SIG-M5 treated with dmso at 0.1 percent for 504 hours (cell line): ENCODE measurements around the gene CD1E.
"Not testable (repeated sequence)": the region's sequence is repeated elsewhere in the genome, so short reads cannot be mapped to it uniquely, and the experiment has no call there.

Experiments
- DNase-seq: peaks from one replicate; lab custom pipeline; 2025; ENCODE audit not compliant: unreplicated experiment; lab: John Stamatoyannopoulos, UW

The CD1E gene

DNA sequence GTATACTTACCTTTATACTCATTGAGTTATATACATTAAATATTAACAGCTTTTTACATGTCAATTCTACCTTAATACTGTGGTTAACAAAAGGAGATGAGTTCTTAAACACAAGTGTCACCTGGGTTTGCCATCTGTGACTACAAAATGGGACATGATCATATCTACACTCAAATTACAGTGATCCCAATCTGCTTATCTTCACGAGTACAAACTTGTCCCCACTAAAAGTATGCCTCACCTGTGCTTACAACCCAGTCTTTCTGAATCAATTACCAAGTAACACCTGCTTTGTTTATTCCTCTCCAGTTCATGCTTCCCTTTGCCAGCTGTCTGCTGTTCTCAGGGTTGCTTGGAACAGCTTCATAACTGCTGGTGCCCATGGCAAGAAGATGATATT is 8.8 kb downstream of the CD1E start:
- no peak for DNase-seq

DNA sequence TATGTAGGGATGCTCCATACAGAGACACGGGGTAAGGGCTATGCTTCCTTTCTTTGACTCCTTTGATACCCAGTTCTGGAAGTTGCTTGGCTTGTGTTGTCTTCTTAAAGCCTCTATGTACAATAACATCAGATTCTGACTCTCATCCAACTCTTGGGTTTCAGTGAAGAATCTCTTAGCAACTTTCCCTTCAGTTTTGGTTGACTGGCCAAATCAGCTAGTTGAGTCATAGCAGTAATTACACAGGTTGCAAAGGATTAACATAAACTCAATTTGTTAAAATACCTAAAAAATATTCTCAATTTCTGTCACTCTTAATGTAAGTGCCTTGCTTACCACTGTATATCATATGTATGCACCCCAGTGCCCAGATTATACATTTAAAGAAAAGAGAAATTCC is 9.2 kb downstream of the CD1E start:
- DNase-seq = no peak

DNA sequence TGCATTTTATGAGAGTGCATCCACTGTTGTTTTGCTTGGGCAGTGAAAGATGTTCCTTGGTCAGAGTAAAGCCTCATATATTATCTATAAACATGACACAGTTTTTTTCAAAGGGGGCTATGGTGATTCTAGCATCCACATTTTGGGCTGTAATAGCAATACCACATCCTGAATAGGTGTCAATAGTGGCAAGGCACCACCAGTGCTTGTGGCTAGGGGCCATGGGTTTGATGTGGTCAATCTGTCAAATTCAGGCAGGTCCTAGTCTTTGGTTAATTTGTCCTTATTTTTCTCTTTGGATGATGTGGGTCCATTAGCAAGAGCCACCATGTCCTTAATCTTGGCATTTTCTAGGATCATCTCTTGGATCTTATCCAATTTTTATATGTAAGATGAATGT is 13.1 kb downstream of the CD1E start:
- DNase-seq = no peak

DNA sequence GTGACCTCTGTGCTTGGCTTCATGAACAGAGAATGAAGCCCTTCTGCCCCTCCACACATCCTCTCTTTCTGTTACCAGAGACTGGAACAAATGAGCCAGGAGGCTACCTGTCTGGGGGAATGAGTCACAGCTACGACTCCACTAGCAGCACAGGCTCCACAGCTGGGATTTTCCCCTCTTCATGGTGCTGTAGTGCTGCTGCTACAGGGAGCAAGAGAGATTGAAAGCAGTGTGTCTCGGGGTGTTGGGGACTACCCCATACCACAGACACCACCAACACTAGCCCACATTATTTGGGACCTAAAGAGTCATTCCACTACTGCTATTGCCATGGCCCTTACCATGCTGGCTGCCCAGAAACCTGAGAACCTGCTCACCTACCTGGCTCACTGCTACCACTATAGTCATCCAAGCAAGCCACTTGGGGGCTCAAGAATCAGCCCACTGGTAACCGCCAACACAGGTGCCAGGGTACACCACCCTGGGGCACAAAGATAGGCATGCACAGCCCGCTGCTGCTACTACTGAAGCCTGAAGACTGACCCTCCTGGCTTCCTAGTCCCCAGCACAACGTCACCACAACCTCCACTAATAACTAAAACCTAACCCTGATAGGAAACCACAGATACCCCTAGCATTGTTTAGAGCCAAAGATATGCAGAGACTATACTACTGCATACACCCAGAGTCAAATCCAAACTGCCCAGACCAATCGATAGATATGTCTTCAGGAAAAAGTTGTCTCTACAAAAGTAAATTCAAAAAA is 17.7 kb downstream of the CD1E start:
- DNase-seq = no peak

DNA sequence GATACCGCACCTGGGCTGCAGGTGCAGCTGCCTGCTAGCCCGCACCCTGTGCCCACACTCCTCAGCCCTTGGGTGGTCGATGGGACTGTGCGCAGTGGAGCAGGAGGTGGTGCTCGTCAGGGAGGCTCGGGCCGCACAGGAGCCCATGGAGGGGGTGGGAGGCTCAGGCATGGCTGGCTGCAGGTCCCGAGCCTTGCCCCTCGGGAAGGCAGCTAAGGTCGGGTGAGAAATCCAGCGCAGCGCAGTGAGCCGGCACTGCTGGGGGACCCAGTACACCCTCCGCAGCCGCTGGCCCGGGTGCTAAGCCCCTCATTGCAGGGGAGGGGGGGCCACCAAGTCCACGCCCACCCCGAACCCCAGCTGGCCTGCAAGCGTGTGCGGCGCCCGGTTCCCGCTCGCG is 20.4 kb downstream of the CD1E start:
- DNase-seq = not testable (repeated sequence)

DNA sequence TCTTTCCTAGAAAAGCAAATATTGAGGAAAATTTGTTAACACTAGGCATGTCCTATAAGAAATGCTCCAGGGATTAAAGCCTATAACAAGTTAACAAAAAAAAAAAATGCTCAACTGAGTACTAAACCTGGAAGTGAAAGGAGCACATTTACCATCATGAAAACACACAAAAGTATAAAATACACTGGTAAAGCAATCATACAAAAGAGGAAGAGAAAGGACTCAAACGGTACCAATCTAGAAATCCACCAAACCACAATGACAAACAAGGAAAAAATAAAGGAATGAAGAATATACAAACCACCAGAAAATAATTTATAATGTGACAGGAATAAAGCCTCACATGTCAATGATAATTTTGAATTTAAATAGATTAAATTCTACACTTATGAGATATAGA is 21.2 kb downstream of the CD1E start:
- DNase-seq = peak; percentile 51

DNA sequence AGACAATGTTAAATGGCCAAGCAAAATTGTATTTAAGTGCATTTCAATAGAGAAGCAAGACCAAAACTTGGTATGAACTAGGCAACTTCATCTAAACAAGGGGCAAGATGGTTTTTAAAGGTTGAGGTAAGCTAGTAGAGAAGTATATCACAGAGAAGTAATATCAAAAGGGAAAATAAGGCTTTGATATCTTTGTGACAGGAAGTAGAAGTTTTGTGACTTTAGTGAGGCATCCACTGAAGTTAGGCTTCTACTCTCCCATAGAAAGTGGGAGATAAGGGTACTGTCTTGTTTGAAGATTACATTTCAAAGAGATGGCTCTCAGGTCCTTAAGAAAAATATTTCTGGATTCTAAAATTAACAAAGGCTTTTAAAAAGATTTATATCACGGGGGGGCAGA is 36.6 kb downstream of the CD1E start:
- DNase-seq = no peak

DNA sequence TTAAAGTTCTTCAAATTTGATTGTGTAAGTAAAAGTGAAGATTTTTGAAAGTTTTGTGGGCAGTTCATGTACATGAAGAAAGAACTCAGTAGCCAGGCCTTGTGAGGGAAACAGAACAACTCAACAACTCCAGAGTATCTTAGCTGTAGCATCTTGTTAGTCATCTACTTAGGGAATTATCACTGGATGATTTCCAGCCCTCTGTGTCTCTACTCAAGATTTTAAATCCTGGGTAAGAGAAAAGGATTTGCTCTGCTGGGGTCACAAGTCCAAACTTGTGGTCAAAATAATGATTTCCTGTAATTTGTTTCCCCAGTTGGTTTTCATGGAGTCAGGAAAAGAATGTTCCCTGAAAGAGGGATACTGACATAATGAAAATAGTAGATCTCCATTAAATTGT is 37.4 kb downstream of the CD1E start:
- no peak for DNase-seq

DNA sequence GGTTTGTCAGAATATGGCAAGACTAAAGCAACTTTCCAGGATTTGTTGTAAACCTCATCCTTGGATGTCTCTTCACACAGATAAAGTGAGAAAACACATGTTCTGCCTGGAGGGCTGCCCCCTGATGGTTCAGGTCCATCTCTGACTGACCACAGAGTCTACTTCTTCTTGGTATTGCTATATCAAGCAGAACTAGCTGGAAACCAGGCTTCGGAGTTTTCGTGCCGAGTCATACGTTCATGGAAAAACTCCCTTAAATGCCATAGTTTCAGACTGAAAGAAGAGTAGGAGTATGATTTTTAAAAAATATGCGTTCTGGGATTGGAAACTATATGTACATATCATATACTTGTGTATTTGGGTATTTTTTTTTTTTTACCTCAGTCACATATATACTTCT is 39.8 kb downstream of the CD1E start:
- DNase-seq = no peak

DNA sequence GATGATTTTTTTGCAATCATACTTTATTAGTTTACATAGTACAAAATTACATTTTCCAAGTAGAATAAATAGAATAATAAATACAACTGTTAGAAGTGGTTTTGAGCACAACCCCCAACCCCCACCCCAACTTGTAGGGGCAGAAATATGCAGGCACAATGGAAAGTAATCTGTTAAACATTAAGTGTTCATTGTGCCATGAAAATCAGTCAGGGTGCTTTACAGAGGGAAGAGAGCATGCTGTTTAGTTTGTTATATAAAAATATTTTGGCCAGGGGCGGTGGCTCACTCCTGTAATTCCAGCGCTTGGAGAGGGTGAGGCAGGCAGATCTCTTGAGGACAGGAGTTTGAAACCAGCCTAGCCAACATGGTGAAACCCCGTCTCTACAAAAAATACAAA is 43.0 kb downstream of the CD1E start:
- DNase-seq = no peak

DNA sequence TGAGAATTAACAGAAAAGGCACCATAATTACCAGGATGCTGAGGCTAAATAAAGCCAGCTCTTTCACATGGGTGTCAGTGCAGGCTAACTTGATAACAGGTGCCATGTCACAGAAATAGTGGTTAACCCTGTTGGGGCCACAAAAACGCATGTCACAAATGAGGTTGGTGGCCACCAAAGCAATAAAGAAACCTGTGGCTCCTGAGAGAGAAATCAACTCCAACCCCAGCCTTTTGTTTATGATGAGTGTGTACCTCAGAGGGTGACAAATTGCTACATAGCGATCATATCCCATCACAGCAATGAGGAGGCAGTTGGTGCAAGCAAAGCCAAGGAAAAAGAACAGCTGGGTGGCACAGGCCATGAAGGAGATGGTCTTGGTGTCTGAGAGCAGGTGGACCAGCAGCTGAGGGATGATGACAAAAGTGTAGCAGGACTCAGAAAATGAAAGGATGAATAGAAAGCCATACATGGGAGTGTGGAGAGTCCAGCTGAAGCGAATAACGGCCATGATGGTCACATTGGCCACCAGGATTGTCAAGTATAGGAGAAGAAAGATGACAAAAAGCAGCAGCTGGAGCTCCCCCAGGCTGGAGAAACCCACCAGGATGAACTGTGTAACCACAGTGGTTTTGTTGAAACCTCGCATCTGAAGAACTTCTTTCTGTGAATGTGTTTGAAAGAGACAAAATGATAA is 45.3 kb downstream of the CD1E start, which contains the start of gene OR10T2:
Gene OR10T2 (minus strand): TSS at position 649 of the 697 bp plus-strand sequence. CDS start 0 bp downstream, at position 649.
- DNase-seq = no peak

DNA sequence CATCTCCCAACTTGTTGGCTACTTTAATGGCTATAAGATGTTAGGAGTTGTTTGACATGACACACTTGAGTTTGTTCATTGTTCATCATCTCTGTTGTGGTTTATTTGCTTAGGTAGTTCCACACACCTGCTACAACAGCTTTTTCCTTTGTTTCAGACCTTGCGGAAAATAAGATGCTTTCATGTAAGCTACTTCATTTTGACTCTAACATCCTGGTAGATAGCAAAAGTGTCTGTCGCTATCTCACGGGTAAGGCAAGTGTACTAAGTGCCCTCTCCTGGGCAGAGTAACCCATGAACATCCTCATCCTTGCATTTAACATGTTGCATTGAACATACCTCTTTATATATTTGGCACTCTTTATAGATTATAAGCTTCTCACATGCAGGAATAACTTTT is 47.2 kb downstream of the CD1E start:
- no peak for DNase-seq

DNA sequence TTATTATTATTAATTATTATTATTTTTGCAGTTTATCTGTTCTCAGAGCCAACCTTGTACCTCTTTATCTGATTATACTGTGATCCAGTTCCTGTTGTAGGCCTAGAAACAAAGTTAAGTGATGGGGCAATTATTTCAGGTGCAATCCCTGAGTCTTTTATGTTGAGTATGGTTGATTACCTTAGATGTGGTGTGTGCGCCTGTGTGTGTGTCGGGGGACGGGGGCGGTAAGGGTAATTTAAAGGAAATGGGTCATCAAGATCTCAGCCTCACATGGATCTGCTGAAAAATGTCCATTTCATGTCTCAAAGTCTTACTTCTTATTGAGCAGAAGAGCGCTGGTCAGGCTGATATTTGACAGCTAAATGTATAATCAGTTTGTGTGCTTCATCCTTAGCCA is 53.4 kb downstream of the CD1E start:
- DNase-seq = no peak
